Inferior parietal cortex (tissue), 1 donor: ENCODE data around the gene CTBP1.

Experiments
- DNase-seq: peaks from one replicate; pipeline ENCODE4 v3.0.0-alpha.2; 2016; ENCODE audit errors: extremely low spot score

The CTBP1 gene

DNA sequence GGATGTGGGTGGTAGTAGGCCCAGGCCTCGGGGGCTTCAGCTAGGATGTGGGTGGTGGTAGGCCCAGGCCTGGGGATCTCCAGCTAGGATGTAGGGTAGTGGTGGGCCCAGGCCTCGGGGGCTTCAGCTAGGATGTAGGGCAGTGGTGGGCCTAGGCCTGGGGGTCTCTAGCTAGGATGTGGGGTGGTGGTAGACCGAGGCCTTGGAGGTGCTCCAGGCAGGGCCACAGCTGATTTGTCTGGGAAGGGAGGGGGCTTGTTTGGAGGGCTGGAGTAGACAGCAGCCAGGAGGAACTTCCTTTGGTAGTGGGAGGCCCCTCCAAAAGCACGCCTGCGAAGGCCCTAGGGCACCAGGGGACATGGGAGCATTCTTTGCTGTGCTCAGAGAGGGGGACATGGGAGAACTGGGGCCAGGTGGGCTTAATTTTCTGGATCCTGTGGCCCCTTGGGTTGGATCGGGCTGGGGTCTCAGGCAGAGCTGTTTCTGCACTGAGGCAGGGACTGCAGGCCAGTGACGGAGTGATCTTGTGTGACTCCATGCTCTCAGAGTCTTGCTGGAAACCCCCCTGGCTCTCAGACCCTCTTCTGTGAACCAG, 73.2 kb downstream of the CTBP1 start:
- DNase-seq, result no peak

DNA sequence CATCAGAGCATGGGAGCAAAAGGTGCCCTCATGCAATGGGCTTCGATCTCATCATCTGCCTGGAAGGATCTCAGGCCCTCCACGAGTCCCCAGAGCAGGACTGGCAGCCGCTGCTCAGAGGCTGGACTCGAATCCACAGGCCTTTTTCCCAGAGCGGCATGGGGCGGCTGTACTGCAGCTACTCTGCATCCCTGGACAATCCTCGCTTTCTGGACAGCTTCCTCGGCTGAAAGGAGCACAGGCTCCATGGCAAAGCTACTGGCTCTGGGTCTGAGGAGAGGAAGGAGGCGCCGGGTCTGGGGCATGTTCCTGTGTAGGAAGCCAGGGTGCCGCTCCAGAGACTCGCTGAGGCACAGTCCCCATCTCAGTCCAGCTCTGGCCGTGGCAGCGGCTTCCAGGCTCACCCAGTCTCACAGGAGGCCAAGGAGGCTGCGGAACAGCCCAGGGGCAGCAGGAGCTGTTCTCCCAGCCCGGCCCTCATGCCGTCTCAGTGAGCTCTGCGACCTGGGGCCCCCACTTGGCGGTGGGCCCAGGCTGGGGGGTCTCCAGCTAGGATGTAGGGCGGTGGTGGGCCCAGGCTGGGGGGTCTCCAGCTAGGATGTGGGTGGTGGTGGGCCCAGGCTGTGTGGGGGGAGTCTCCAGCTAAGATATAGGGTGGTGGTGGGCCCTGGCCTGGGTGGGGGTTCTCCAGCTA, 73.8 kb downstream of the CTBP1 start:
- no peak for DNase-seq

DNA sequence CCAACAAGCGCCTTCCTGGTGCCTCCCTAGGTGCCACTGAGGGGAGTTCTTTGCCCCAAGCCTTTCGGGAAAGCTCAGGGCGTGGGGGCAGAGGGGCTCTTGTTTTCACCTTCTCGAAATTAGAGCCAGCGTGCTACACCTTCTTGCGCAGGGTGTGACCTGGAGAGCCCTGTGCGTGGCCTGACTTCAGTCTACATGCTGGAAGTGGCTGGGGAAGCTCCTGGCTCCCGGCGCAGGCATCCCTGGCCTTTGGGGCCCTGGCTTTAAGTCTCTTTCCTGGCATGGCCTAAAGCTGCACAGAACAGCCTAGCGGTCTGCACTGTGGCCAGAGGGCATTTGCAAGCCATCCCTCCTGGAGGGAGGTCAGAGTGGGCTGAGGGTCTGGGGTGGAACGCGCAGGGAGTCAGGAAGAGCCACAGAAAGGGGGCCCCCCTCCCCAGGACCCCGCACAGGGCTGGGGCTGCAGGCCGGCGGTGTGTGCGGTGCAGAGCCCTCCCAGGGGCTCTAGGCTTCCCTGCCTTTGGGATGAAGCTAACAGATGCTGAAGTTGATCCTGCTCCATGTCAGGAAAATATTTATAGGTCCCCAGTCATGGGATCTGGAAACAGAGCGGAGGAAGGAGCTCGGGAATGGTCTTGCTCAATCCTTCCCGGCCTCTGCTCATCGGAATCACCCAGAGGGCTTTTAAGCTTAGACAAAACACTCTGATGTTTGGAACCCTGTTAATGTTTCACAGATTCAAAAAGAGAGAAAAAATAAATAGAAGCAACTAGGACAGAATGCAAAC, 75.8 kb downstream of the CTBP1 start:
- no peak for DNase-seq

DNA sequence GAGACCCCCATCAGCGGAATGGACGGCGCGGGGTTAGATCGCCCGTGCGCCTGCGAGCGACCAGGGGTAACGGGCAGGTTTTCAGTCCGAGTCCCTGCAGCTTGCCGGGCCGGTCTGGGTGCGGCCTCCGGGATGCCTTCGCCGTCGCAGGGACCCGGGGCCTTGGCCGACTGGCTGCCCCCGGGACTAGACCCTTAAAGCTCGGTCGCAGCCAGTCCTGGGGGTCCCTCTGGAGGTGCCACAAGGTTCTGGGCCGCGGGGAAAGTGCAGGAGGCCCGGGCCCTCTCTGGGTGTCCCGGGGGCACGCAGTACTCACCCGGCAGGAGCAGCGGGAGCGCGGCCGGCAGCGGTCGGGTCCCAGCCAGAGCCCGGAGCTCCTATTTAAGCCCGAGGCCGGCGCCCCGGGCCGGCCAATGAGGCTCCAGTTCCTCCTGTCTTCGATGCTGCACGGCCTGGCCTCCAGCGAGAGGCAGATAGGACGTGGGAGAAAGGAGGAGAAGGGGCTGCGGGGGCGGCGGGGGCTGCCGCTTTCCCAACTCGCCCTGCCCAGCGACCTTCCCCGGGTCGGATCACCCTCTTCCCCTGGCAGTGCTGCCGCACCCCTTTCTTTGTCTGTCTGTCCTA, 76.6 kb downstream of the CTBP1 start, which contains the start of gene SPON2:
TSS of gene SPON2 (minus strand) at position 356 of the 624 bp plus-strand sequence.
- no peak for DNase-seq

DNA sequence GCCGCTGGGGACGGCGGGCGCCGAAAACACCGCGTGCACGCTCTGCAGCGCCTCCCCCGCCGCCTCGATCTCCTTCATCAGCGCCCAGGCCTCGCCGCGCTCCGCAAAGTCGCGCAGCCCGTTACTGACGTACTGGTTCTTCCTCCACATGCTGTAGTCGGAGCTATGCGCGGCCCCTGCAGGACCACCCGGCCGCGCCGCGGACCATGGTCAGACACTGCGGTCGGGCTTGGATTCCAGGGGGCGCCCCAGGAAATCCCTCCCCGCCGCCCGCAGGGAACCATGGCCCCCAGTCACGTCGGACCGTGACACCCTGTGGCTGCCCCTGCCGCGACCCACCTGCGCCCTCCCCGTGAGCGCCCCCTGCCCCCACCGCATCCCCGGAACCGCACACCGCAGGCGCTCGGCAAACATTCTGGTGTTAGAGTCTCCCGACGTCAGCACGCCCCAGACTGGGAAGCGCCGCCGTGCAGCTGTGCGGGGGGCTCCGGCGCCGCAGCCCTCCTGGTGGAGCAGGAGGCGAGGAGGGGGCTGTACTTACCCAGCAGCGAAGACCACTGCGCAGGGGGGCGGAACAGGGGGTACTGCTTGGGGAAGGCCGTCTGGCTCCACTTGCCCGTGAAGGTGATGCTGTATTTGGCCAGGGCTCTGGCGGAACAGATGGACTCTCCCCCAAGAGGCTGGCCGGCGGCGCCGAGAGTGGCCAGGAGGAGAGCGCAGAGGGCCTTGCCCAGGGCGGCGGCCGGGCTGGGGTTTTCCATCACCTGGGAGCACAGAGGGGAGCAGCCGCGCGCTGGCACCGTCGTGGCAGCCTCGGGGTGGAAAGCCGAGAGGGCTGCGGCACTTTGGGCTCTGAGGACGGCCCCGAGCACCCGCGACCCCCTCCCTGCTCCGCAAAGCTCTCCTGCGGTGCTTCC, 77.4 kb downstream of the CTBP1 start:
- no peak for DNase-seq

DNA sequence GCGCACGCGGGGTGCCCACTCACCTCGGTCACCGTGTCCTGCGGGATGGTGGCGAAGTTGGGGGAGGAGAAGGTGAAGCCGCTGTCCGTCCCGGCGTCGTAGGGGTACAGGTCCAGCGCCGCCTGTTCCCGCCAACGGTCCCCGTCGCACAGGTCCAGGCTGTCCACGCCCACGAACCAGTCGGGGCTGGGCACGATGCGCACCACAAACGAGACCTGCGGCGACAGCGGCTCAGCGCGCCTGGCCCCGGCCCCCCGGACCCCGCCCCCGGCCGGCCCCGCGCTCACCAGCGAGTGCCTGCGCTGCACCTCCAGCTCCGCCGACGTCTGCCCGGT, 78.0 kb downstream of the CTBP1 start:
- DNase-seq, result no peak

DNA sequence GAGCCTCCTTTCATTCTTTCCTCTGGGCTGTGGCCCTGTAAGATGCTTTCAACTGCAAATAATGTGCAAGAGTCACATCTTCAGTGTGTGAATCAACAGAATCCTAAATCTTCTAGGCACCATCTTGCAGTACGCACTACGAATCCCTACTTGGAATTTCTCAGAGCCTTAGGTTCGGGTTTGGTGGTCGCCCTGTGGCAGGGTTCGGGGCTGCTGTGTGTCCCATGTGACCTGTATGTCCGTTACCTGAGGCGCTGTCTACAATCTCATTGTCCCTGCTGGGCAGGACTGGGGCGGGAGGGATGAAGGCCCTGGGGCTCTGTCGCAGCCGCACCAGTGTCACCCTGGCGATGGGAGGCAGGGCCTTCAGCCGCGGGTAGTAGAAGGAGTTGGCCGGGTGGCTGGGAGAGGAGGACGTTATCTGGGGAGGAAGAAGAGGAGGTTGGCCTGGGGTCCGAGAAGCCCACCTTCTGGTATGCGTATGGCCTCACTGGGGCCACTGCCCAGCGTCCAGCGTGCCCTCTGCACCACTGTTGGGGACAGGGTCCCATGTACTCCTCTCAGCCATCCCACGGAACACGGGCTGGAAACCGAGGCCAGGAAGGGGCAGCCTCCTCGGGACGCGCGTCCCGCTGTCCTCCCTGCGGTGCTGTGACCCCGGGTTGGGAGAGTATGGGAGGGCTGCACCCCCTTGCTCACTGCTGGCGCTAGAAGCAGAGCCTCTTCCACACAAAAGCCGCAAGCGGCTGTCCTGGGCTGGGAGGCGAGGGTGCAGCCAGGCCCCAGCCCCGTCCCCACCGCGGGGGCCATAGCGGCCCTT, 78.6 kb downstream of the CTBP1 start:
- DNase-seq, result no peak

DNA sequence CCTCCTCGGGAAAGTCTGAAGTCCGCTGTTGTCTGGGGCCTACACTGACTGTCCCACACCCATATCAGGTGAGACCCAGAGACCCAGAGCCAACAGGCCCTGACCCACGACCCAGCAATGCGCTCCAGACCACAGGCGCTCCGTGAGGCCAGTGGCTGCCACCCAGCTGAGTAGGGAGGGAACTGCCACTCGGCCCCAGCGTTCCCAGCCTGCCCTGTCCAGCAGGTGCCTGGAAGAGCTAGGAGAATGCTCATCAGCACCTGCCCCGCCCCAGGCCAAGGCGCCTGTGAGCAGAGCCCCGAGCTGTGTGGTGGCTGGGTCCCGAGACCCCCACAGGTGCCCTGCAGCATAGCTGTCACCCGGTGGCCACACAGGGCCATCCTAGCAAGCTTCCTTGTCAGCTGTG, 79.2 kb downstream of the CTBP1 start:
- no peak for DNase-seq

DNA sequence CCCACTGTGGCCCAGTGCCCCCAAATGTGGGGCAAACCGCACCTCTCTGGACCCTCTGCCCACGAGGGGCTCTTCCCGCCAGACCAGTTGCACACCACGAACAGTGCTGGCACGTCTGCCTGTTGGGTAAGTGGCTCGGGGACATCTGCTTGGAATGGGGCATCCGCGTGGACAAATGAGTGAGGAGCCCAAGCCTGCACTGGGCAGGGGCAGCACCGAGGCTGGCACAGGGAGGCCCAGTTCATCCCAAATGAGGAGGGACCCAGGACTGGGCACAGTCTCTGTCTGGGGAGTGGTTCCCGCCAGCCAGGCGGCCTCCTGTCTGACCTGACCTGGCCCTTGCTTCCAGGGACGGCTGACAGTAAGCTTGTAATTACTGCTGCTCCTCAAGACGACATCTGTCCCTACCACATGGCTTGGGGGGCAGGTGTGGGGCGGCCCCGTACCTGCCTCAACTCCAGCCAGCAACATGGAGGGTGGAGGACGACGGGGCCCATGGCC, 79.7 kb downstream of the CTBP1 start:
- no peak for DNase-seq

DNA sequence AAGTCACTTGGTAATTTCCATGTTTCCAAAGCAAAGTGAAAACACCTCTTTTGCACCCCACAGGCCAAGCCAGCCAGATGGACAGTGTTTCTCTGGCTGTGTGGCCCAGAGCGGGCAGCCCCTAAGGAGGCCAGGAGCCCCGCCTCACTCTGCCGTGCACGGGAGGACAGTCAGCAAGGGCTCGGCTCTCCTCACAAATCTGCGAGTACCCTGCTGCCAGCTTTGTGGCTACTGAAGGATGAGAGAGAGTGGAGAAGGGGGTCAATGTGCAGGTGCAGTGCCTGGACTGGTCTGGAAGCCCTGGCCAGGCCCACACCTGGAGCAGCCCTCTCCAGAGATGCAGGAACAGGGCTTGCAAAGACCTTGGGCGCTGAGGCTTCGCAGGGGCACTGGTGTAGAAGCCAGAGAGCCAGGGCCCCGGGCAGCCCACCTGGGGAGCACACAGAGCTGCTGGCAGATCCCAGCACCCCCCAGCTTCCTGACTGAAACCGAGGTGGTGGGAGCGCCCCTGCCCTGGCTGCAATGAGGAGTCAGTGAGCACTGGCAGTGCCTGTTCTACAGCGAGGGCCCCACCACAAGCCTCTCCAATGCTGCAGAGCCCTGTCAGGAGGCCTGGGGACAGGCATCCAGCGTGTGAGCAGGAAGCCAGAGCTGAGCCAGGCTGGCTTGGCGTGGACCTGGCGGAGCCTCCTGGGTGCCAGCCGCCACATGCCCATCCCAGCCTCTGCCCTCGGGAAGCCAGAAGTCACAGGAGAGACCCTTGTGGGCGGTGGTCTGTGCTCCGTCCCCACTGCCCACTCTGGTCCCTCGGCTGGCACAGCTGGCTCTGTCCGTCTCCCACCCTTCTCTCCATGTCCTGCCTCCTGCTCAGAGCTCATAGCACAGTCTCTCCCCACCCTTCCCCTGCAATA, 80.5 kb downstream of the CTBP1 start:
- no peak for DNase-seq

DNA sequence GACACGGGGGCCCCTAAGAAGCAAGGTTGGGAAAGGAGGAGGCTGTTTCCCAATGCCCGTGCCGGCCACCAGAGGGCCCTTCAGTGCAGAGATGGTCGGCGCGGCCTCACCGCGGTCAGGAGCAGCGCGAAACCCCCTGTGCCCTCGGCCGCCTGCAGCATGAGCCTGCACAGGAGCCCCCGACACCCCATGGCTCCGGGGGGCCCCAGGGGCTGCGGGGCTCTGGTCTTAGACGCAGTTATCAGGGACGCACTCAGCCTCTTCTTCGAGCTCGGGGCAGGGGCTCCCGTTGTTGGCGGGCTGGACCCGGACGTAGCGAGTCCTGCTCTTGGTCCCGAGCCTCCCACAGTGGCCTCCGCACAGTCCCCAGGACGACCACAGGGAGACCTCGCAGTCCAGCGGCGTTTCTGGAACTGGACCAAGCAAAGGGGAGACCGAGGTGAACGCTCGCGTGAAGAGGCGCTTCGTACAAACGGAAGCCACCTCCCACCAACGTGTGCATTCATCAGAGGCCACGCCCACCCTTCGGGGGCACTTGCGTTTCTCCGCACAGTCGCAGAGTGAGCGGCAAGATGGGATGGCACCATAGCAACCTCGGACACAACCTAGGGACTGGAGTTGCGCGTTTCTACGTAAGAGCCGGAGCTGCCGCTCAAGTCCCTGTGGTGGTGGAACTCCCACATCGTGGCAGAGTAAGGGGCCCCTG, 81.5 kb downstream of the CTBP1 start:
- peak; percentile 73 for DNase-seq

DNA sequence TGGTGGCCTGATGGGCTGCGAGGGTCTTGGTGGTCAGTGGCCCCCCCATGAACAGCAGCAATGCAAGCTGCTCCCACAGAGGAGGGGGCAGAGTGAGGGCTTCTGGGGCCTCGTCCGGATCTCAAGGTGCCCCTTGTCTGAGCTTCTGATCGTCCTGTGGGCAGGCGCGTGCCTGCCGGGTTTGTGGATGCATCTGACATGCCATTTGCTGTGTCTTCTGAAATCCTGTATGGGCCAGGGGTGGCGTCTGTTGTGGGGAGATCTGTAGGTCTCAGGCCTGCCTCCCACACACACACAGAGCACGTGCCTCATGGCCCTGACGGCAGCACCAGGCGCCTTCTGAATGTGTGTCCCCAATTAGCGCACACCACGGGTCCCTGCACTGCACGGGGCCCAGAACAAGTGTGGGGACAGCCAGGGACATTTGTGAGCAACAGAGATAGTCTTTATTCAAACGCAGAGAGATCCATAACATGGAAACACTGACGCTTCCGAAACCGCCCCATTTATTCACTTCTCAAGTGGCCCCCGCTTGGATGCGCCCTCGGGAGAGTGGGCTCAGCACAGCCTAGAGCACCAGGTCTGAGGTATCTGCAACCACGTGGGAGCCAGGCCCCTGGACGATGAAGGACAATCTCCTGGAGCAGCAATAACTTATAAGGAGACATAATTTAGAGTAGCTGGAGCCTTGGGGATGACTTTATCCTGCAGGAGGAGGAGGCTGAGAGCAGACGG, 82.3 kb downstream of the CTBP1 start:
- DNase-seq, result no peak

DNA sequence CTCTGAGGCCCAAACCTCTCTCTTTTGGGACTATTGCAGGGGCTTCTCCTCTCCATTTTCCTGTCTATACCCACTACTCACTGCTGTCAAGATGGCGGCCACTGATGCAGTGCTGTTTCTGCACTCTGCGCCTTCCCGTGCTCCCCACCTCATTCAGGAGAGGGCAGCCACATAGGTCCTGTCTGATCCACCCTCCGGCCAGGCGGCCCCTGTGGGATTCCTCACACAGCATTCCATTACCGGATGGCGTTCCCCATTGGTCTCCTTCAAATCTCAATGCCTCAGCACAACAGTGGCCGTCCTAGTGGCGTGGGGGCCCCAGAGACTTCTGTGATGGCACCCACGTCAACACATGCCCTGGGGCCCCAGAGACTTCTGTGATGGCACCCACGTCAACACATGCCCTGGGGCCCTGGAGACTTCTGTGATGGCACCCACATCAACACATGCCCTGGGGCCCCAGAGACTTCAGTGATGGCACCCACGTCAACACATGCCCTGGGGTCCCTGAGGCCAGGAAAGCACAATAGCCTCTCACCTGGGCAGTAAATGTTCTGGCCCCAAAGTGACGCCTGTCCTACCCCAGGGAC, 83.9 kb downstream of the CTBP1 start:
- DNase-seq, result no peak

DNA sequence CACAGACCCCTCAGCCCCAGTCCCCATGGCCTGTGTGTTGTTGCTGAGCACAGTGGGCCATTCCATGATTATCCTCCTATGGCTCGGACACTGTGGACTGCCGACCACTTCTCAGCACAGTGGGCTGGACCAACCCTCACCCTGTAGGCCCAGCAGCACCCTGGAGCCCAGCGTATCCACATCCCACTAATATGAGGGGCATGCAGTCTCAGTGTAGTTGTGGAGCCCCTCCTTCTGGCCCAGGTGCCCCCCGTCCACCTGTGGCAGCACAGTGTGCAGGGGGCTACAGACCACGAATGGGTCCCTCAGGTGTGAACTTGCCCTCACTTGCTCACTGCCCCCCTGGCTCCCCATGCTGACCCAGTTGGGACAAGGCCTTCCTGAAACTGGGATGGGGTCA, 84.5 kb downstream of the CTBP1 start:
- DNase-seq, result no peak

DNA sequence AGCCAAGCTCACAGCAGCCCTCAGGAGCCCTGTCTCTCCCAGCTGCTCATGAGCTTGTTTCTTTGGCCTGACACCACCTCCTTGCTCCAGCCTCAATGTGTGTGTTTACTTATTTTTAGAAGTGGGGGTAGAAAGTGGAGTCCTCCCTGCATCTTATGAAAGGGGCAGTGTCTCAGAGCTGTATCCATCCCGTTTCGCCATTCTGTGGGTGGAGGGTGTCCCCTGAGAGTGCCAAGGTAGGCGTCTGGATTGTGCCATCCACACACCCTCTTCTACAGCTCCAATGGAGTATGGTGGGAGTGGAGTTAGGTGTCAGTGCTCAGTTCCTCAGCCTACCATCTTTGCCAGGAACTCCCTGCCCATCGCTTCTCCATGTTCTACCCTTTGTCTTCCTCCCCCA, 84.9 kb downstream of the CTBP1 start:
- no peak for DNase-seq
